T-helper 22 cell (primary cell): ENCODE measurements around the gene FAM24B.
"Not testable (repeated sequence)": the region's sequence is repeated elsewhere in the genome, so short reads cannot be mapped to it uniquely, and the experiment has no call there.

Source experiments
- DNase-seq: peaks from one replicate; pipeline ENCODE4 v3.0.0-alpha.2; 2020; ENCODE audit warnings: low read depth

Gene FAM24B, protein sequence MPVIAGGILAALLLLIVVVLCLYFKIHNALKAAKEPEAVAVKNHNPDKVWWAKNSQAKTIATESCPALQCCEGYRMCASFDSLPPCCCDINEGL

DNA sequence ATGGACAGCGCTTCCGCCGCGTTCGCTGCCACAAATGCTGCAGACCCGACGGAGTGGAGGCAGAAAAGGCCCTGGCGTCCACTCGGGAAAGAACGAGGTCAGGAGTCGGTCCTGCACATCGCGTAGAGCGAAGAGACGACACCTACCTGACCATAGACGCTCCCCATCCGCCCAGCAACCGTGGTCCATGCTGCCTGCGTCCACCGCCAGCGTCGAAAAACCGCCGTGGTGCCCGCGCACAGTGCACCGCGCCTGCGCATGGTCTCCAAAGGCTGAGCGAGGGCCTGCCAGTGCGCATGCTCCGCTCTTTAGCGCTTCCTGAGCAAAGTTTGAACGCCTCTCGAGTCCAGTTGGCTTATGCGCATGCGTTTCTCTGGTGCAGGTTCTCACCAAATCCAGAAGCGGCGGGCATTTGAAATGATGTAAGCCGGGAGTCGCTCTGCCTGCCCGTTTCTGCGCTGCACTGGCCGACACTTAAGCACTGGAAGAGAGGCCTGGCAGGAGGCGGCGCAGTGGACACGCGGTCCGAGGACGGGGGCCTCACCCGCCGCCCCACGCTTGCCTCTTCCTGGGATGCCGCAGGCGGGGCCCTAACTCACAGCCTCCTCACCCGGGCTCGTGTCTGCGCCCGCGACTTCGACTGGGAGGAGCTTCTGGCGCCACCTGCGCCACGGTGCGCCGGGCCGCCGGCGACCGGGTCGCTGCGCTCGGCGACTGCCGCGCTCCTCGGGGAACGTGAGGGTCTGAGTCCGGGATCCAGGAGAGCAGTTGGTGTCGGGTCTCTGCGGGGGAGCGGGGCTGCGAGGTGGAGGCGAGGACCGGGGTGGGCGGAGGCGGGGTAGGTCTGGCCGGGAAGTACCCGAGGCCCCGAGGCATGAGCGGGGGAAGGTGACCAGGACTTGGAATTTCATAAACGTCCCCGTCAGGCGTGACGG is at the start of gene FAM24B:
TSS of gene FAM24B (minus strand) at position 243 of the 935 bp plus-strand sequence. CDS start 29,066 bp downstream, outside the sequence.
- peak; percentile 91 for DNase-seq

DNA sequence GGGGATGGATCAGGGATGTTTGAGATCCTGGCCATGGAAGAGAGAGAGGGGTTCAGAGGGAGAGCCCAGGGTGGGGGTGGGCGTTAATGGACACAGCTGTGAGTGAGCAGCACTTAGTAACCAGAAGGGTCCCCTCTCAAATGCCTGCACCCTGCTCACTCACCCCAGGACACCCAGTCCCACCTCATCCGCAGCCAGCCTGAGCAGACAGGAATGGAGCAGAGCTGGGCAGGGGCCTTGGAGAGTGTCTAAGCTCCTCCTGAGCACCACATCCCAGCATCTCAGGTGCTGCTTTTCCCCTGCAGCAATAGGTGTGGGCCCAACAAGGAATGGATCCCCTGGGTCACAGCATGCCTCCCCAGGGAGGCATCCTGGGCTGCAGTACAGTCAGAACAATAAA is 36.3 kb upstream of the FAM24B start:
- DNase-seq: no peak

DNA sequence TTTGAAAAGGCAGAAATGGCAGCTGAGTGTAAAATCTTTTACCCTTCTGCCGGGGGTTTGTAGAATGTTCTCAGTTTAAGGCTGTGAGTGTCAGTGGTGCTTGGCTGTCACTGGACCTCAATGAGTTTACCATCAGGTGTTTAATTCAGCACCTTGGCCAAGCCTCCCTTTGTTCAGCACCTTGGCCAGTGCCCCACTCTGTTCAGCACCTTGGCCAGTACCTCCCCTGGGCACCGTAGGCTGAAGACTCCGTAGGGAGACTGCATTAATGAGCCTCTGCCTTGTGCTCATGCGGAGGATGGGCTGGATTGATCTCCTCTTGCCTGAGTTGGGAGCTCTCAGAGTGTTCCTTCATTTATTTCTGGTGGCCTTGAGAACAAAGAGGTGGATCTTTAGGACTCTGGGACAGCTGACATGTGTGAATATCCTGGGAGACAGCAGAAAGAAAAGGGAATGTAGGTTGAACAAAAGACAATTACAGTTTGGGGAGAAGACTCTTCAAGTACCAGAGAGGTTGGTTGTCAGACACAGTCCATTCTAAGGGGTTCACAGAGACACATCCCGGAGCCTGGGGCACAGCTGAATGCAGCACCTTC is 32.6 kb upstream of the FAM24B start:
- DNase-seq: no peak

DNA sequence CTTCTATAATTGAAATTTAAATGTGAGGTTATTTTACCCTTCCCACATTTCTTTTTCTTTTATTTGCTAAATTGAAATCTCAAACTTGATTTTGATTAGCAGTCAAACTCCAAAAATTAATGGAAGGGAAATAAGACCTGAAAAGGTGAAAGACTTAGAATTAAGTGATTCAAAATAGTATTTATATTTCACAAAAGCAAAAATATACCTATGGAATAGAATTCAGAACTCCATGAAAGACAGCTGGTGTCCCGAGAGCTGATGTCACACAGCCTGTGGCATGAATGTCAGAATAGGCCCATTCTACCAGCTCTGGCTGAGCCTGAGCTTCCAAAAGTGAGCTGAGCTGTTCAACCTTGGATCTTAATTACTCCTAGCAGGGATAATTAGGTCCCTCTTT is 30.9 kb upstream of the FAM24B start, which contains the start of gene FAM24A:
TSS of gene FAM24A (plus strand) at position 301 of the 400 bp plus-strand sequence. CDS start 1,025 bp downstream, outside the sequence.
- no peak for DNase-seq

DNA sequence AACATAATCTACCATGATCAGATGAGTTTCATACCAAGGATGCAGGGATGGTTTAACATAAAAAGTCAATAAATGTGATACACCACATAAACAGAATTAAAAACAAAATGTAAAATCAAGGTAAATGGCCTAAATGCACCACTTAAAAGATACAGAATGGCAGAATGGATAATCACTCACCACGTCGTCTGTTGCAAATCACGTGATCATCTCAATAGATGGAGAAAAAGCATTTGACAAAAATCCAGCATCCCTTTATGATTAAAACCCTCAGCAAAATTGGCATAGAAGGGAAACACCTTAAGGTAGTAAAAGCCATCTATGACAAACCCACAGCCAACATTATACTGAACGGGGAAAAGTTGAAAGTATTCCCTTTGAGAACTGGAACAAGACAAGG is 24.5 kb upstream of the FAM24B start:
- DNase-seq: not testable (repeated sequence)

DNA sequence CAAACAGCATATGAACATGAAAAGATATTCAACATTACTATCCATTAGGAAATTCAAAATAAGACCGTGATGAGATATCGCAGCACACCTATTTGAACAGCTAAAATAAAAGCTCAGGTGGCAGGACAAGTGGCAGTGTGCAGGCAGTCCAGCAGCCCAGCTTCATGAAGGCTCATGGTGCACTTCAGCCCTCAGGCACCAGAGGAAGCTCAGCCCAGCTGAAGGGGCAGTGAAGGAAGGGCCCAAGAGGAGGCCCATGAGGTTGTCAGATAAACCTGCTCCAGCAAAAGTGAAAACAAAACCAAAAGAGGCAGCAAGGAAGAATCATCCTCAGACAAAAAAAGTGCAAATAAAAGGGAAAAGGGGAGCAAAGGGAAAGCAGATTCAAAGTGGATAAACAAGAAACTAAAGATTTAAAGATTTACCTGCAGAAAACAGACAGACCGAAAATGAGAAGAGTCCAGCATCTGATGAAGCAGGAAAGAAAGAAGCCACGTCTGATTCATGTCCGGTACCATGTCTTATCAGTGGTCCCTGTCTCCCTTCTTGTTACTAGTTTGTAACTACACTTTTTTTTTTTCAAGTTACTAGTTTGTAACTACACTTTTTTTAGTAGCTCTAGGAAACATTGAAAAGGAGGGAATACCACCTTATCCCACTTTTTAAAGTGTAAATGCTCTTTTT is 15.0 kb upstream of the FAM24B start:
- DNase-seq: no peak

DNA sequence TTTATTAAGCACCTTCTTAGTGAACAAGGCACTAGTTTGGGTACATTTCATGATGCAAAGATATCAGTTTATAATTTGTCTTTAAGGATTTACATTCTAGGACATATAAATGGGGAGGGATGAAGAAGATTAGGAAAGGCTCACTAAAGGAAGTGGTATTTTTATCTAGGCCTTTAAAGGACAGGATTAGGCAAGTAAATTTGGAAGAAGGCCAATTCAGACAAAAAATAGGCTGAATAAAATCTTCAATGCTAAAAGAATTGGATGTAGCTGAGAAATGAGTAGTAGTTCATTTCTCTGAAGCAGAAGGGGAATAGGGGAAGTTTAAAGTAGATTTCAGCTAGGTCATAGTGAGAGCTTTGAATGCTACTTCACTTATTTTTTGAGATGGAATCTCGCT is 4.8 kb upstream of the FAM24B start:
- no peak for DNase-seq

DNA sequence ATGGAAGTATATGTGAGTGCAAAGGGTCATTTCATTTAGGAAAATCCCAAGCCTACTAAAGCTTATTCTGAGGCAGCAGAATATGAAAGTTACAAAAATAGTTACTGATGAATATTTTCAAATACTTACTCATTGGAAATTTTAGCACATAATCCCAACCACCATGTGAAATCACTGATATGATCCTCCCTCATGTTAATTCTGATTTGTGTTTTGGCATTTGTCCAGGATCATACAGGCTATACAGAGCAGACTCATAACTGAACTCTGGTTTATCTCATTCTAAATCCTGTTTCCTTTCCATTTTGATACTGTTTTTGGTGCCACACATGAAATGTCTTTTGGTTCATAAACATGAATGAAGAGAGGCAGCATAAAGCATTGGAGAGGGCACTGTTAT is 3.4 kb upstream of the FAM24B start:
- DNase-seq: no peak

DNA sequence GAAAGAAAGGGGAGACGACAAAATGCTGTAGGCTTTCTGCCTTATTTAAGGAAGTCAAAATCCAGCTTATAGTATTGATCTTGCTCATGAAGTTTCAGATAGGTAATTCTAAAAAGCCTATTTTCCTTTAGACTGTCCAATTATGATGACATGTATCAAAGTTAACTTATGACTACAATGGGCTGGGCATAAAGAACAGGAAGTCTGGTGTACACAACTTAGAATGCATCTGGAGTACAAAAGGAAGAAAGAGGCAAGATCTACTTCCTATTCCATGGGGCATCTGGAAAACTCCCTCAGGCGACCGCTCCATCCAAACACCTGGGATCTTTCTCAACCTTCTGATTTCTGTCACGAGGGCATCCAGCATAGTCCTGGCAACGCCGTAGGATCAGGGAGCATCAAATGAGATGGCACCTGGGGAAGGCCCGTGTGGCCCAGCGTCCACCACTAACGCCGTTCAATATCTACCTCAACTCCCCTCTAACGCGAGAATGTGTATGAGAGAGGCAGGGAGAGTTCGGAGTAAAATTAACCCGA is 512 bp downstream of the FAM24B start:
- DNase-seq: no peak

DNA sequence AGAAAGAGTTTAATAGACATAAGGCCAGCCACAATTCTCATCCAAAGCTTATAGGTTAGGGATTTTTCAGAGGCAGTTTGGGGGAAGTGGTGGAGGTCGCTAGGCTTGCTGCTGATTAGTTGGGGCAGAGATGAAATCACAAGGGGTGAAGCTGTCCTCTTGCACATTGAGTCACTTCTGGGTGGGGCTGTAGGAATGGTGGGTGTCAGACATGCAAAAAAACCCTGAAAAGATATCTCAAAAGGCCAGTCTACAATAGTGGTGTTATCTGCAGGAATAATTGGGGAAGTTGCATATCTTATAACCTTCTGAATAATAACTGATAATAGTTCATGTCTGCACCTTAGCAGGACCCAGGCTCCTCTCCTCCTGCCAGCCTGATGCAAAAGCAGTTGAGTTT is 2.1 kb downstream of the FAM24B start:
- no peak for DNase-seq

DNA sequence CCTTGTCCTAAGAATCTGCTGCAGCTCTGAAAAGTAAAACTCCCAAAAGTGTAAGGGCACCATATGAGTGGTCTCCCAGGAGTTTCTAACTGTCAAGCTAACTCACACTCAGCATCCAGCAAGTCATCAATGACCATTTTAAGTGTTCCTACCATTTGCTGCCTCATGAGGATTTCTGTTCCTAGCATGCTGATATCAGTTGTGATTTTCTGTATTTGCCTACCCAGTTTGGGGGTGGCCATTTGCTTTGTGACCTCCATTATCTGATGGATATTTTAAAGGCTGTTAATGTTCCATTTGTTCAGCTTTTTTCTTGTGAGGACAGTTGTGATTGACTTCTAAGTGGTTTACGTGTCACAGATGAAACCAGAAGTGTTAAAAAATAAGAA is 2.9 kb downstream of the FAM24B start:
- no peak for DNase-seq

DNA sequence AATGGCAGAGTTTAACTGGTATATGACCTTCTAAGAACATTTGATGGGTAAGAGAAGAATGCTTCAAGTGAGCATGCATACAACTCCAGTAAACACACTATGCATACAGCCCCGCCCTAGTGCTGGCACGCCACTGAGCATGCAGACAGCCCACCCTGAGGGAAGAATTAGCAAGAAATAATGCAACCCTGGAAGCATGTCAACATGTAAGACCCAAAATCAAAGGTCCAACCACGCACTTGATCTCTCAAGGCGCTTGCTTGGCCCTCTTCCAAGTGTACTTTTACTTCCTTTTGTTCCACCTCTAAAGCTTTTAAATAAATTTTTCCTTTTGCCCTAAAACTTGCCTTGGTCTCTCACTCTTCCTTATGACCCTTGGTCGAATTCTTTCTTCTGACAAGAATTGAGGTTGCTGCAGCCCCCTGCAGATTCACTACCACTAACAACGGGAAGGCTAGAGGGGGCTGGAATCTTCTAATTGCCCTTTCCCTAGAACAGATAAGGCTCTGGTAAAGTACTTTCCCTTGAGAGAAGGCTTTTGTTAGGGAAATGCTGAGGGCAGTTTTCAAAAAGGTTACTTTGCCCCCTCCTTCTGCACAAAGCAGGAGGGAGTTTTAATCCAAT is 3.4 kb downstream of the FAM24B start:
- DNase-seq: no peak

DNA sequence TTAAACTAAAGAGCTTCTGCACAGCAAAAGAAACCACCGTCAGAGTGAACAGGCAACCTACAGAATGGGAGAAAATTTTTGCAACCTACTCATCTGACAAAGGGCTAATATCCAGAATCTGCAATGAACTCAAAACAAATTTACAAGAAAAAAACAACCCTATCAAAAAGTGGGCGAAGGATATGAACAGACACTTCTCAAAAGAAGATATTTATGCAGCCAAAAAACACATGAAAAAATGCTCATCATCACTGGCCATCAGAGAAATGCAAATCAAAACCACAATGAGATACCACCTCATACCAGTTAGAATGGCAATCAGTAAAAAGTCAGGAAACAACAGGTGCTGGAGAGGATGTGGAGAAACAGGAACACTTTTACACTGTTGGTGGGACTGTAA is 7.4 kb downstream of the FAM24B start:
- DNase-seq: not testable (repeated sequence)

DNA sequence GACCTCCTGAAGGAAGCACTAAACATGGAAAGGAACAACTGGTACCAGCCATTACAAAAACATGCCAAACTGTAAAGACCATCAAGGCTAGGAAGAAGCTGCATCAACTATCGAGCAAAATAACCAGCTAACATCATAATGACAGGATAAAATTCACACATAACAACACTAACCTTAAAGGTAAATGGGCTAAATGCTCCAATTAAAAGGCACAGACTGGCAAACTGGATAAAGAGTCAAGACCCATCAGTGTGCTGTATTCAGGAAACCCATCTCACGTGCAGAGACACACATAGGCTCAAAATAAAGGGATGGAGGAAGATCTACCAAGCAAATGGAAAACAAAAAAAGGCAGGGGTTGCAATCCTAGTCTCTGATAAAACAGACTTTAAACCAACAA is 10.6 kb downstream of the FAM24B start:
- DNase-seq: not testable (repeated sequence)

DNA sequence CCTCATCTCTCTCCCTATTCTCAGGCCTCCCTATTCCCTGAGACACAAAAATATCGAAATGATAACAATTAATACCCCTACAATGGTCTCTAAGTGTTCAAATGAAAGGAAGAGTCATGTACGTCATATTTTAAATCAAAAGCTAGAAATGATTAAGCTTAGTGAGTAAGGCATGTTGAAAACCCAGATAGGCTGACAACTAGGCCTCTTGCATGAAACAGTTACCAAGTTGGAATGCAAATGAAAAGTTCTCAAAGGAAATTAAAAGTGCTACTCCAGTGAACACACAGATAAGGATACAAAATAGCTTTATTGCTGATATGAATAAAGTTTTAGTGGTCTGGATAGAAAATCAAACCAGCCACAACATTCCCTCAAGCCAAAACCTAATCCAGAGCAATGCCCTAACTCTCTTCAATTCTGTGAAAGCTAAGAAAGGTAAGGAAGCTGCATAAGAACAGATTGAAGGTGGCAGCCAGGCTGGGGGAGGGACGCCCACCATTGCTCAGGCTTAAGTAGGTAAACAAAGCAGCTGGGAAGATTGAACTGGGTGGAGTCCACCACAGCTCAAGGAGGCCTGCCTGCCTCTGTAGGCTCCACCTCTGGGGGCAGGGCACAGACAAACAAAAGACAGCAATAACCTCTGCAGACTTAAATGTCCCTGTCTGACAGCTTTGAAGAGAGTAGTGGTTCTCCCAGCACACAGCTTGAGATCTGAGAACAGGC is 12.5 kb downstream of the FAM24B start:
- DNase-seq: not testable (repeated sequence)

DNA sequence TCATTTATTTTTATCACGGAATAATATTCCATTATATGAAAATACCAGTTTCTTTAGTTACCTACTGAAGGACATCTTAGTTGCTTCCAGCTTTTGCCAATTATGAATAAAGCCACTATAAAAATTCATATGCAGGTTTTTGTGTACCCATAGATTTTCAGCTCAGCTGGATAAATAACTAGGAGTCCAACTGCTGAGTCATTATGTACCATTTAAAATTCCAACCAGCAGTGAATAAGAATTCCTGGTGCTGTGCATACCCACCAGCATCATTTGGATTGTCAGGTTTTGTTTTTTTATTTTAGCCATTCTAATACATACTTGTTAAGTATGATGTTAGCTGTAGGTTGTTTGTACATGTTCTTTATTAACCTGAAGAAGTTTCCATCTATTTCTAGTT is 14.5 kb downstream of the FAM24B start:
- DNase-seq: no peak

DNA sequence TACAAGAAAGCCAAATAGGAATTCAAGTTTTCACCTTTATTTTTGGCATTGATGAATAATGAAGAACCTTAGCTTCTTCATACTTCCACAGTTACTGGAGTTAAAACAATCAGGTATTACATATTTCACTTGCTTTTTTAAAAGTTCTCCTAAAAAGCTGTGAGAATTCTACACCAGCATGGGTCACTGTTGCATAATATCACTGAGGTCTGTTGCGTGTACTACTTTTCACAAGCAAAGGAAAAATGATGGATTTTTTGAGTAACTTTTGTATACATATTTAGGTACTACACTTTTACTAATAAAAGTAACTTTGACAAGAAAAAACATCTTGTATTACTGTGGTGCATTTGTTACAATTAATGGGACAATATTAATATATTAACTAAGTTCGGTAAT is 15.2 kb downstream of the FAM24B start:
- no peak for DNase-seq

DNA sequence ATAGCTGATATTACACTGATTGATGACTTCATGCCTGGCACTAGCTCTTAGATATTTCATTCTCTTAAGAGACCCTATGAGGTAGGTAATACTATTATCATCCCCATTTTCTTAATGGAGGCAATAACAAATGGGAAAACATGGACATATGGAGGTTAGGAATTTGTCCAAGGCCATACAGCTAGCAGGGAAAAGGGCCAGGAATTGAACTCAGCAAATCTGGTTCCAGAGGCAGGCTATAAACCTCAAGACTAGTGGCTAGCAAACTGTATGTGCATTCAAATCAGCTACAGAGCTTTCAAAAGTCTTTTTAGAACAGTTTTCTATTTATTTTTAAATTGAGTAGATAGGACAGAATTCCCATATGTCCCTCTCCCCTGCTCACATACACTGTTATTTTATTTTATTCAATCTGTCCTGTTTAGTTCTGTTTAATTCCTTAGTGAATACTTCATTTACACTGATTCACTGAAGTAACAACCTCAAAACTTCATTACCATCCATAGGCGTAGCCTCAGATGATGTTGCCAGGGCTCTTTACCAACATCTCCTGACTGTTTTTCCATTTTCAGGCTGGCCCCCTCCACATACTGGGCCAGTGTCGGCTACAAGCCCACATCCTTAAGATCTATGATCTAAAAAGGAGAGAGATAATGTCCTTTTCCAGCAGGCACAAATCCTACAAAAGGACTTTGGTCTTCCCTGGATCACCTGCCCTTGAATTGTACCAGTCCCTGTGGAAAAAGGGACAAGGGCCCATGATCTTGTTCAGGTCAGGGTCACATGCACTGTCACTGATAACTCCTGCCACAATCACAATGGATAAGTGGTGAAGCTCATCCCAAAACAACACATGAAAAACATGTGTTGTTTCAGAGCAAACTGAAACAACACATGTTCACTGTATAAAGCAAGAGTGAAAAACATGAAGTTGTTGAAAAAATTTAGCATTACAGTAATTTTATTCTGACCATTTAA is 15.9 kb downstream of the FAM24B start:
- DNase-seq: no peak

DNA sequence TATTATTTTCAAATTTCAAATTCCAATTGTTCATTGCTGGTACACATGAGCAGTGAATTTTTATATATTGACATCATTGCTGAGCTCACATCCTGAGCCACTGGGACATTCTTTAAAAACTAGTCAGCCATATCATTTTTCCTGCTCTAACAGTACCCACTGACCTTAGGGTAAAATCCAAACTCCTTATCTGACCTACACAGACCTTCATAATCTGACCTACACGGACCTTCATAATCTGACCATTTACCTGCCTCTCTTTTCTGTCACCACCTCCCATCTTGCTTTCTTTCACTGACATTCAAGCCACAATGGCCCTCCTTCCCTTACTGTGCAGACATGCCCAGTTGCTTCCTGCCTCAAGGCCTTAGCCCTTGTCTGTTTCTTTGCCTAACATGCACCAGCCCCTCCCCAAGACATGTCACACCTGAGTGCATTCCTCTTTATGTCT is 17.6 kb downstream of the FAM24B start:
- no peak for DNase-seq

DNA sequence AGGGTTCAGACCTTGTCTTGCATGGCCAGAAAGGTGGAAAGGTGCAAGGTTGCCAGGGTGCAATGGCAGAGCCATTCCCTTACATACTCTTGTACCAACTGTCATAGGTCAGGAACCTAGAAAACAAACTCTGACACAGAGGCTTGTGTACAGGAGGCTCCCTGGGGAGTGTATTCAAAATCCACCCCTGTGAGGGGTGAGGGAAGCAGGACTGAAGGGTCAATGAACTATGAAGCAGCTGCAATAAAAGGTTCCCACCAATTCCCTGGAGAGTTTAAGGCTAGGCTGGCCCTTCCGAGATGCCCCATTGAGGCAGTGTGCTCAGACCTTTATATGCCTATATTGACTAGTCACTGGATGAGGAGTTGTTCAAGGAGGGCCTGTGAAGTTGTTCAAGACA is 19.9 kb downstream of the FAM24B start:
- DNase-seq: no peak
